GM12878 (cell line): ENCODE measurements around the gene FAM222B. TPM values are rescaled to one million over a fixed set of nuclear protein-coding genes. Genes with fewer than 3 reads are reported as not detected.

ENCODE experiments used
- ATAC-seq: fragments of 200-7000 bp; cut with Tn5 transposase; 3 replicates; pipeline ENCODE4 v1.9.1; 2020; ENCODE audit warnings: mild to moderate bottlenecking, moderate library complexity
- Bru-seq: library from RNA; stranded (reverse); fragments of 400-500 nt; gene quantifications from one replicate; lab custom pipeline; 2021; lab: Mats Ljungman, UMichigan
- BruChase-seq, 2 experiments: library from RNA; stranded (reverse); fragments of 400-500 nt; gene quantifications; one replicate each; lab custom pipeline; 2021; lab: Mats Ljungman, UMichigan
- BruUV-seq: library from RNA; stranded (reverse); fragments of 400-500 nt; replicated peaks from 2 replicates; lab custom pipeline; 2021; lab: Mats Ljungman, UMichigan
- CTCF ChIA-PET: fragments of 300-600 bp; sonication (Branson Sonifier 250); formaldehyde crosslinking; extraction: SDS; loops from one replicate; lab custom pipeline; 2021; ENCODE audit warnings: inconsistent platforms; lab: Yijun Ruan, JAX
- POLR2A ChIA-PET: fragments of 350-600 bp; formaldehyde crosslinking; extraction: SDS; loops from one replicate; lab custom pipeline; 2021; ENCODE audit warnings: inconsistent platforms; lab: Charles Lee
- RAD21 ChIA-PET: fragments of 300-600 bp; sonication (Branson Sonifier 250); formaldehyde crosslinking; loops from one replicate; lab custom pipeline; 2023; ENCODE audit warnings: antibody characterized with exemption; ENCODE audit not compliant: unreplicated experiment; lab: Charles Lee
- SMC1A ChIA-PET: fragments of 300-600 bp; sonication (Branson Sonifier 250); formaldehyde crosslinking; loops from one replicate; lab custom pipeline; 2023; ENCODE audit not compliant: unreplicated experiment, uncharacterized antibody; lab: Charles Lee
- DNase-seq: peaks from one replicate; pipeline ENCODE4 v3.0.0-alpha.2; 2011; ENCODE audit warnings: low read depth, low spot score
- FAIRE-seq: peaks from 3 replicates; lab custom pipeline; 2011; peaks lifted over from hg19 to GRCh38; lab: Jason Lieb, UNC
- H2AFZ ChIP-seq: 2 replicates; pipeline ENCODE4 v1.6.0; 2011; ENCODE audit warnings: low read depth, low read length, control low read depth; ENCODE audit not compliant: control insufficient read depth
- H3K27ac ChIP-seq: 2 replicates; pipeline ENCODE4 v1.5.1; 2011; ENCODE audit warnings: control low read depth; ENCODE audit not compliant: control insufficient read depth, insufficient read depth
- H3K27me3 ChIP-seq, 2 experiments: replicated peaks in 1 of 2; 2 replicates each; pipeline versions ENCODE4 v1.6.0 to v1.6.1; 2011; ENCODE audit warnings: low read length in 1 of 2; ENCODE audit not compliant: control insufficient read depth in 2 of 2, insufficient read depth in 2 of 2
- H3K36me3 ChIP-seq, 2 experiments: 2 replicates each; pipeline ENCODE4 v1.5.1; 2011; ENCODE audit warnings: low read length in 1 of 2; ENCODE audit not compliant: control insufficient read depth in 2 of 2, insufficient read depth in 2 of 2
- H3K4me1 ChIP-seq: 2 replicates; pipeline ENCODE4 v1.6.1; 2011; ENCODE audit warnings: mild to moderate bottlenecking, low read length, moderate library complexity, mixed read lengths; ENCODE audit not compliant: control insufficient read depth, insufficient read depth
- H3K4me2 ChIP-seq: 2 replicates; pipeline ENCODE4 v1.6.0; 2011; ENCODE audit warnings: control low read depth; ENCODE audit not compliant: control insufficient read depth, insufficient read depth
- H3K4me3 ChIP-seq: fragments of 200-600 bp; sonication (generic); 2 replicates; pipeline ENCODE4 v1.5.1; 2016
- H3K79me2 ChIP-seq: 2 replicates; pipeline ENCODE4 v1.6.0; 2011; ENCODE audit warnings: low read length; ENCODE audit not compliant: control insufficient read depth, insufficient read depth
- H3K9ac ChIP-seq: 2 replicates; pipeline ENCODE4 v1.8.0; 2011; ENCODE audit warnings: low read length, control low read depth, mixed read lengths; ENCODE audit not compliant: control insufficient read depth, insufficient read depth
- H3K9me3 ChIP-seq: replicated peaks from 3 replicates; pipeline ENCODE4 v1.5.1; 2011; ENCODE audit warnings: mild to moderate bottlenecking, low read length; ENCODE audit not compliant: control insufficient read depth, insufficient read depth
- H4K20me1 ChIP-seq: 2 replicates; pipeline ENCODE4 v1.6.0; 2011; ENCODE audit not compliant: control insufficient read depth, insufficient read depth
- ATF7 ChIP-seq: fragments of 450-650 bp; IDR thresholded peaks from 2 replicates; pipeline ENCODE4 v1.6.1; 2016; ENCODE audit warnings: low read depth, mild to moderate bottlenecking
- E4F1 ChIP-seq: fragments of 450-650 bp; IDR thresholded peaks from 2 replicates; pipeline ENCODE4 v1.6.1; 2018; ENCODE audit warnings: borderline replicate concordance, mild to moderate bottlenecking; ENCODE audit not compliant: partially characterized antibody
- EGR1 ChIP-seq, 2 experiments: IDR thresholded peaks; 1 replicate in 1 of 2; 2 replicates in 1 of 2; pipeline ENCODE4 v1.6.1; 2011 to 2012; ENCODE audit warnings: low read depth in 2 of 2, low read length in 2 of 2, borderline replicate concordance in 1 of 2, mild to moderate bottlenecking in 1 of 2, moderate library complexity in 1 of 2
- HDAC2 ChIP-seq: fragments of 200-600 bp; sonication (generic); IDR thresholded peaks from 2 replicates; pipeline ENCODE4 v1.6.1; 2017
- IKZF1 ChIP-seq: fragments of 450-650 bp; conservative IDR thresholded peaks from 2 replicates; pipeline ENCODE4 v1.6.1; 2017; ENCODE audit warnings: antibody characterized with exemption, mild to moderate bottlenecking
- RB1 ChIP-seq: fragments of 450-650 bp; formaldehyde crosslinking; IDR thresholded peaks from 2 replicates; pipeline ENCODE4 v1.6.1; 2017; ENCODE audit warnings: mild to moderate bottlenecking, borderline replicate concordance
- RUNX3 ChIP-seq: IDR thresholded peaks from 2 replicates; pipeline ENCODE4 v1.6.1; 2012; ENCODE audit warnings: low read length, inconsistent platforms
- ZZZ3 ChIP-seq: IDR thresholded peaks from 2 replicates; pipeline ENCODE4 v1.6.1; 2011; ENCODE audit warnings: low read depth; ENCODE audit not compliant: control insufficient read depth, insufficient read length
- WGBS: methylation state at CpG from one replicate; pipeline ENCODE4 v1.1.6; 2016; ENCODE audit warnings: low lambda C conversion rate; ENCODE audit not compliant: insufficient replicate concordance, insufficient coverage; ENCODE audit errors: missing lambda C conversion rate; 5-methylcytosine and 5-hydroxymethylcytosine counted together
- in situ Hi-C: fragments of 300-500 bp; cut with MboI; formaldehyde crosslinking; loops from 9 replicates; pipeline ENCODE4 v1.14.3; 2018; ENCODE audit warnings: mixed read lengths
- intact Hi-C: fragments of 100-400 bp; cut with micrococcal nuclease; formaldehyde crosslinking; loops from one replicate; pipeline ENCODE4 v1.14.2; 2022; ENCODE audit not compliant: unreplicated experiment
- long read RNA-seq, 2 experiments: library from polyadenylated mRNA; unstranded; transcript quantifications; one replicate each; pipeline ENCODE4 v2.0.0, GENCODE V29; 2019 to 2020
- polyA minus RNA-seq, 3 experiments: library from RNA; depleted of rRNA, polyadenylated mRNA; stranded (reverse); fragments of >200 nt; gene quantifications; 2 replicates each; pipeline ENCODE4 v1.2.3, GENCODE V29; 2011
- polyA plus RNA-seq, 11 experiments: library from polyadenylated mRNA; depleted of rRNA in 4 of 11; unstranded in 6 of 11; stranded (reverse) in 5 of 11; fragments of >200 nt; fragmentation: Nextera tagmentation in 4 of 11; fragmentation: Illumina TruSeq in 1 of 11; extraction: Ambion mirVana in 4 of 11; extraction: Trizol in 1 of 11; gene quantifications; 1 replicate in 1 of 11; 2 replicates in 10 of 11; pipeline versions ENCODE4 v1.2.1 to v1.2.3, GENCODE V29; 2011 to 2016; ENCODE audit warnings: inconsistent platforms in 2 of 11, missing spikeins in 2 of 11, low read depth in 1 of 11
- total RNA-seq, 4 experiments: library from RNA; depleted of rRNA in 3 of 4; stranded (reverse); fragments of >200 nt in 3 of 4; fragmentation: Illumina TruSeq in 1 of 4; extraction: Trizol in 1 of 4; gene quantifications; 2 replicates each; pipeline versions ENCODE4 v1.2.1 to v1.2.3, GENCODE V29; 2013 to 2021
- TF ChIP-seq, protein P1 (sequence below): fragments of 450-650 bp; IDR thresholded peaks from 2 replicates; pipeline ENCODE4 v1.6.1; 2016; ENCODE audit warnings: mild to moderate bottlenecking
- TF ChIP-seq, protein P2 (sequence below): IDR thresholded peaks from 2 replicates; pipeline ENCODE4 v1.6.1; 2012; ENCODE audit warnings: low read depth, low read length, improper control_type of control experiment

Gene FAM222B, protein sequence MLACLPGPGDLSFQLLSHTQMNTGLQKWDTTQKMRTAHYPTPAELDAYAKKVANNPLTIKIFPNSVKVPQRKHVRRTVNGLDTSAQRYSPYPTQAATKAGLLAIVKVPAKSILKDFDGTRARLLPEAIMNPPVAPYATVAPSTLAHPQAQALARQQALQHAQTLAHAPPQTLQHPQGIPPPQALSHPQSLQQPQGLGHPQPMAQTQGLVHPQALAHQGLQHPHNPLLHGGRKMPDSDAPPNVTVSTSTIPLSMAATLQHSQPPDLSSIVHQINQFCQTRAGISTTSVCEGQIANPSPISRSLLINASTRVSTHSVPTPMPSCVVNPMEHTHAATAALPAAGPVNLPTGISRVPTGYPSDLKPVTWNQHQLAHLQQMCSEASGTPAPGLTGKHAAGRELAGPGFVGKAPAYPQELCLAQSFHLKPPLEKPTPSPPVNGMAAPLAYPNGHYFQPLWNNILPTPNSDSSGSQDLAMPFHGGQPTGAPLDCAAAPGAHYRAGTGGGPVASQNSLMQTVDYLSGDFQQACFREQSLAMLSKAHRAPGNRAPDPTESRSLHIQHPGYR
- total RNA-seq (2013; cell fraction: nucleolus; rRNA removed), result 35.8 and 38.5 TPM in 2 replicates
- total RNA-seq (2014; rRNA removed) (5.7 and 6.4 TPM in 2 replicates), total RNA-seq (2014; rRNA removed; fragmentation: Illumina TruSeq; extraction: Trizol) (3.3 and 3.6 TPM in 2 replicates), total RNA-seq (2021) (18.3 and 18.5 TPM in 2 replicates), polyA plus RNA-seq (2011; rRNA removed) (2.9 and 4.1 TPM in 2 replicates), polyA plus RNA-seq (2014; fragmentation: Illumina TruSeq; extraction: Trizol) (12.4 and 14.2 TPM in 2 replicates), polyA plus RNA-seq (2014; fragmentation: Nextera tagmentation; extraction: Ambion mirVana) (1 to 10 TPM; 2.8 to 2.9 TPM), polyA plus RNA-seq (2014; rRNA removed) (6.4 and 9.7 TPM in 2 replicates), polyA plus RNA-seq (2016; fragmentation: Nextera tagmentation; extraction: Ambion mirVana) (10 to 100 TPM; 14.0 to 14.7 TPM), polyA minus RNA-seq (2011; rRNA and poly(A)+ RNA removed) (15.1 and 16.6 TPM in 2 replicates), Bru-seq, nascent RNA (percentile 70 among the genes with signal in this experiment), BruChase-seq, experiment 1, labeled RNA remaining after a 6-hour chase (percentile 73 among the genes with signal in this experiment), BruChase-seq, experiment 2, labeled RNA remaining after a 2-hour chase (percentile 73 among the genes with signal in this experiment)
- 5.8 TPM for polyA plus RNA-seq (2011; ENCODE audit: low read depth)
- 7.3 and 11.1 TPM in 2 replicates for polyA plus RNA-seq (2011; cell fraction: cytosol; rRNA removed)
- polyA plus RNA-seq (2011; cell fraction: nucleus; rRNA removed), result 9.1 and 11.8 TPM in 2 replicates
- 6.6 and 7.9 TPM in 2 replicates for polyA plus RNA-seq (2012)
- 8.9 and 10.6 TPM in 2 replicates for polyA minus RNA-seq (2011; cell fraction: cytosol; rRNA and poly(A)+ RNA removed)
- polyA minus RNA-seq (2011; cell fraction: nucleus; rRNA and poly(A)+ RNA removed), result 6.8 and 12.4 TPM in 2 replicates
- long read RNA-seq, experiment 1, partial matches to known transcripts, result 0 of 6 reads
- long read RNA-seq, experiment 1, other reads (novel, unspliced or antisense), result 0 of 6 reads
- long read RNA-seq, experiment 2, result 0 reads

GRCh38 chr17:28842282-28843012 lies at the start of gene FAM222B:
Gene FAM222B (minus strand): TSS chr17:28842790. CDS start chr17:28766667, 76,123 bp downstream.
- no peaks in the 10 kb centered on the region; a peak in 1 of 4 replicates for H3K36me3 ChIP-seq
- SMC1A ChIA-PET, result interaction anchor here (0.7 to 2.6 kb wide), 23 partner anchors 10 to 122 kb away, joined by 3 to 20 read pairs (median 4); partner anchors contain the start of genes DHRS13 and RPL23A
- peak within 1 kb of the TSS; percentile 97 for H3K4me2 ChIP-seq
- peak within 1 kb of the TSS; percentile 100 for H2AFZ ChIP-seq
- DNase-seq, result peak; percentile 51
- H3K27ac ChIP-seq, result peak within 1 kb of the TSS; percentile 59
- H3K9ac ChIP-seq, result peak within 1 kb of the TSS; percentile 76
- WGBS, result under 1% methylated on average over 42 of the region's 44 CpGs
- no peaks in the 10 kb centered on the region for H3K4me1 ChIP-seq
- no peaks in the 10 kb centered on the region for H4K20me1 ChIP-seq
- peak within 1 kb of the TSS; percentile 98 for H3K4me3 ChIP-seq
- CTCF ChIA-PET, result interaction anchor here (0.6 to 5.7 kb wide), 23 partner anchors 10 to 195 kb away, joined by 3 to 49 read pairs (median 5); partner anchors contain the start of genes DHRS13, PHF12 and TLCD1
- peak; percentile 99 for ATAC-seq
- RAD21 ChIA-PET, result interaction anchor here (0.5 to 2.9 kb wide), 17 partner anchors 10 to 123 kb away, joined by 3 to 34 read pairs (median 5); partner anchors contain the start of genes DHRS13, FLOT2, NEK8 and PHF12
- intact Hi-C loops, result loop anchor here (5.0 kb wide), 2 partner anchors 80 to 115 kb away; partner anchors contain the start of genes NEK8 and TLCD1
- H3K79me2 ChIP-seq, result peaks cover 27% of the 10 kb centered on the region
- H3K9me3 ChIP-seq, result no peaks in the 10 kb centered on the region
- POLR2A ChIA-PET, result interaction anchor here (0.5 to 3.8 kb wide), 19 partner anchors 13 to 115 kb away, joined by 3 to 23 read pairs (median 5); partner anchors contain the start of genes ERAL1, FLOT2 and PHF12
- no peaks in the 10 kb centered on the region for H3K27me3 ChIP-seq
- BruUV-seq, result no TSS peak
- in situ Hi-C loops, result no loop called here
- peak; percentile 61 for FAIRE-seq
- TF ChIP-seq, protein P1, sequence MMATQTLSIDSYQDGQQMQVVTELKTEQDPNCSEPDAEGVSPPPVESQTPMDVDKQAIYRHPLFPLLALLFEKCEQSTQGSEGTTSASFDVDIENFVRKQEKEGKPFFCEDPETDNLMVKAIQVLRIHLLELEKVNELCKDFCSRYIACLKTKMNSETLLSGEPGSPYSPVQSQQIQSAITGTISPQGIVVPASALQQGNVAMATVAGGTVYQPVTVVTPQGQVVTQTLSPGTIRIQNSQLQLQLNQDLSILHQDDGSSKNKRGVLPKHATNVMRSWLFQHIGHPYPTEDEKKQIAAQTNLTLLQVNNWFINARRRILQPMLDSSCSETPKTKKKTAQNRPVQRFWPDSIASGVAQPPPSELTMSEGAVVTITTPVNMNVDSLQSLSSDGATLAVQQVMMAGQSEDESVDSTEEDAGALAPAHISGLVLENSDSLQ, result no peak; the same call in 1 of the 2 replicates
- peak; percentile 24; the same call in 1 of the 2 replicates for TF ChIP-seq ATF7
- TF ChIP-seq HDAC2, result no peak
- TF ChIP-seq, protein P2, sequence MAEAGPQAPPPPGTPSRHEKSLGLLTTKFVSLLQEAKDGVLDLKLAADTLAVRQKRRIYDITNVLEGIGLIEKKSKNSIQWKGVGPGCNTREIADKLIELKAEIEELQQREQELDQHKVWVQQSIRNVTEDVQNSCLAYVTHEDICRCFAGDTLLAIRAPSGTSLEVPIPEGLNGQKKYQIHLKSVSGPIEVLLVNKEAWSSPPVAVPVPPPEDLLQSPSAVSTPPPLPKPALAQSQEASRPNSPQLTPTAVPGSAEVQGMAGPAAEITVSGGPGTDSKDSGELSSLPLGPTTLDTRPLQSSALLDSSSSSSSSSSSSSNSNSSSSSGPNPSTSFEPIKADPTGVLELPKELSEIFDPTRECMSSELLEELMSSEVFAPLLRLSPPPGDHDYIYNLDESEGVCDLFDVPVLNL, result no peak
- TF ChIP-seq IKZF1, result peak; percentile 100
- no peak for TF ChIP-seq ZZZ3
- TF ChIP-seq EGR1 (IDR thresholded peaks at IDR 0.05; ENCODE audit: borderline replicate concordance in 1 of 2, low read depth in 2 of 2, low read length in 2 of 2), result 0 out of 3 replicates have a peak, but pooled peaks of 1 of the 2 experiments have one; percentile 10
- 0 out of 2 replicates have a peak, but pooled peaks have one; percentile 39 for TF ChIP-seq RB1
- TF ChIP-seq E4F1, result no peak
- TF ChIP-seq RUNX3, result peak; percentile 19; the same call in 1 of the 2 replicates
